ENCODE measurements around the gene OVCH1. TPM values are rescaled to one million over a fixed set of nuclear protein-coding genes. Genes with fewer than 3 reads are reported as not detected.
A peak's percentile ranks its signal among the peaks of the same experiment; 100 is the strongest.

Gene OVCH1
- total RNA-seq, 1 experiment from 2014 or later: 0.04 TPM

DNA sequence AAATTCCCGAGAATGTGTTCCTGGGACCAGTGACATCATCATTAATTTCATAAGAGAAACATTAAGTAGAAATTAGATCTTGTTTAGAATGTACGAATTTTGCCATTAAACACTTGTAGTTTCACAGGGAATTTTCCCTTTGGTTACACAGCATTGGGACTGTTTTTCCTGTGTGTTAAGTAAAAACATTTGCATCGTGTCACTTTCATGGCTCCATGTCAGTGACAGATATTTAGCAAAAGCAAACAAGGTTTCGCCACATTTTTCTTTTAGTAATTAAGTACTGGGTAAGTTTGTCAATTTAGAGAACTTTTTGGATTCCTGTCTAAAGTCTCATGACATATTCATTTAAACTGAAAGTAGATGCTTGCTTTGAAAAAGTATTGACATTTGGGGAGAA, 45.5 kb upstream of the OVCH1 start (continued):
- TF ChIP-seq, protein P1, sequence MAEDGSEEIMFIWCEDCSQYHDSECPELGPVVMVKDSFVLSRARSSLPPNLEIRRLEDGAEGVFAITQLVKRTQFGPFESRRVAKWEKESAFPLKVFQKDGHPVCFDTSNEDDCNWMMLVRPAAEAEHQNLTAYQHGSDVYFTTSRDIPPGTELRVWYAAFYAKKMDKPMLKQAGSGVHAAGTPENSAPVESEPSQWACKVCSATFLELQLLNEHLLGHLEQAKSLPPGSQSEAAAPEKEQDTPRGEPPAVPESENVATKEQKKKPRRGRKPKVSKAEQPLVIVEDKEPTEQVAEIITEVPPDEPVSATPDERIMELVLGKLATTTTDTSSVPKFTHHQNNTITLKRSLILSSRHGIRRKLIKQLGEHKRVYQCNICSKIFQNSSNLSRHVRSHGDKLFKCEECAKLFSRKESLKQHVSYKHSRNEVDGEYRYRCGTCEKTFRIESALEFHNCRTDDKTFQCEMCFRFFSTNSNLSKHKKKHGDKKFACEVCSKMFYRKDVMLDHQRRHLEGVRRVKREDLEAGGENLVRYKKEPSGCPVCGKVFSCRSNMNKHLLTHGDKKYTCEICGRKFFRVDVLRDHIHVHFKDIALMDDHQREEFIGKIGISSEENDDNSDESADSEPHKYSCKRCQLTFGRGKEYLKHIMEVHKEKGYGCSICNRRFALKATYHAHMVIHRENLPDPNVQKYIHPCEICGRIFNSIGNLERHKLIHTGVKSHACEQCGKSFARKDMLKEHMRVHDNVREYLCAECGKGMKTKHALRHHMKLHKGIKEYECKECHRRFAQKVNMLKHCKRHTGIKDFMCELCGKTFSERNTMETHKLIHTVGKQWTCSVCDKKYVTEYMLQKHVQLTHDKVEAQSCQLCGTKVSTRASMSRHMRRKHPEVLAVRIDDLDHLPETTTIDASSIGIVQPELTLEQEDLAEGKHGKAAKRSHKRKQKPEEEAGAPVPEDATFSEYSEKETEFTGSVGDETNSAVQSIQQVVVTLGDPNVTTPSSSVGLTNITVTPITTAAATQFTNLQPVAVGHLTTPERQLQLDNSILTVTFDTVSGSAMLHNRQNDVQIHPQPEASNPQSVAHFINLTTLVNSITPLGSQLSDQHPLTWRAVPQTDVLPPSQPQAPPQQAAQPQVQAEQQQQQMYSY (CRISPR knock-in tag; IDR thresholded peaks at IDR 0.05): no peak
- TF ChIP-seq, protein P2, sequence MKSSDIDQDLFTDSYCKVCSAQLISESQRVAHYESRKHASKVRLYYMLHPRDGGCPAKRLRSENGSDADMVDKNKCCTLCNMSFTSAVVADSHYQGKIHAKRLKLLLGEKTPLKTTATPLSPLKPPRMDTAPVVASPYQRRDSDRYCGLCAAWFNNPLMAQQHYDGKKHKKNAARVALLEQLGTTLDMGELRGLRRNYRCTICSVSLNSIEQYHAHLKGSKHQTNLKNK (CRISPR knock-in tag; IDR thresholded peaks at IDR 0.05): no peak
- TF ChIP-seq, protein P3, sequence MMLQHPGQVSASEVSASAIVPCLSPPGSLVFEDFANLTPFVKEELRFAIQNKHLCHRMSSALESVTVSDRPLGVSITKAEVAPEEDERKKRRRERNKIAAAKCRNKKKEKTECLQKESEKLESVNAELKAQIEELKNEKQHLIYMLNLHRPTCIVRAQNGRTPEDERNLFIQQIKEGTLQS (CRISPR knock-in tag; conservative IDR thresholded peaks at IDR 0.05): no peak
- no peak for TF ChIP-seq ZNF121 (CRISPR knock-in tag; IDR thresholded peaks at IDR 0.05)
- TF ChIP-seq CBFB (CRISPR knock-in tag; IDR thresholded peaks at IDR 0.05; ENCODE audit: low read depth): no peak

DNA sequence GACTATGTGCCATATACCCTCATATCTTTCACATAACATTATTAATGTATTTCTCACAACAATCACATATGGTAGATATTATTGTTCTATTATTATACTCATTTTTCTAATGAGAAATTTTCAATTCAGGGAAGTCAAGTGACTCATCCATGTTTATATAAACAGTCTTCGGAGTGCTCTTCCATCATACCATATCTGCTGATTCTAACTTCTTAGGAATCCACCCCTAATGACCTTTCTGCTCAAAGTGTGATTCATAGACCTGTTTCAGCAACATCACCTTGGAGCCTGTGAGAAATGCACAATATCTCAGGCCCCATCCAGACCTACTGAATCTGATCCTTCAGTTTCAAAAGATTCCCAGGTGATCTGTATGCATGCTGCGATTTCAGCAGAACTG, 39.8 kb upstream of the OVCH1 start:
- POLR2A ChIA-PET: no interaction called here
- H3K4me1 Mint-ChIP-seq: 0 out of 2 replicates have a peak, but pooled peaks cover 4% of the 10 kb centered on the region
- no peaks in the 10 kb centered on the region for H3K36me3 Mint-ChIP-seq
- no peak for ATAC-seq
- CTCF ChIA-PET: no interaction called here
- no peaks in the 10 kb centered on the region for H3K27me3 Mint-ChIP-seq (ENCODE audit: low read depth)
- no peak overlapping the region for H3K4me3 Mint-ChIP-seq
- TF ChIP-seq, protein P4, sequence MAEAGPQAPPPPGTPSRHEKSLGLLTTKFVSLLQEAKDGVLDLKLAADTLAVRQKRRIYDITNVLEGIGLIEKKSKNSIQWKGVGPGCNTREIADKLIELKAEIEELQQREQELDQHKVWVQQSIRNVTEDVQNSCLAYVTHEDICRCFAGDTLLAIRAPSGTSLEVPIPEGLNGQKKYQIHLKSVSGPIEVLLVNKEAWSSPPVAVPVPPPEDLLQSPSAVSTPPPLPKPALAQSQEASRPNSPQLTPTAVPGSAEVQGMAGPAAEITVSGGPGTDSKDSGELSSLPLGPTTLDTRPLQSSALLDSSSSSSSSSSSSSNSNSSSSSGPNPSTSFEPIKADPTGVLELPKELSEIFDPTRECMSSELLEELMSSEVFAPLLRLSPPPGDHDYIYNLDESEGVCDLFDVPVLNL (CRISPR knock-in tag; IDR thresholded peaks at IDR 0.05; ENCODE audit: borderline replicate concordance, low read depth): no peak
- TF ChIP-seq ZNF423 (CRISPR knock-in tag; IDR thresholded peaks at IDR 0.05) (no peak), CBFB (CRISPR knock-in tag; IDR thresholded peaks at IDR 0.05; ENCODE audit: low read depth) (no peak), JUN (CRISPR knock-in tag; IDR thresholded peaks at IDR 0.05) (no peak)
- TF ChIP-seq, protein P5, sequence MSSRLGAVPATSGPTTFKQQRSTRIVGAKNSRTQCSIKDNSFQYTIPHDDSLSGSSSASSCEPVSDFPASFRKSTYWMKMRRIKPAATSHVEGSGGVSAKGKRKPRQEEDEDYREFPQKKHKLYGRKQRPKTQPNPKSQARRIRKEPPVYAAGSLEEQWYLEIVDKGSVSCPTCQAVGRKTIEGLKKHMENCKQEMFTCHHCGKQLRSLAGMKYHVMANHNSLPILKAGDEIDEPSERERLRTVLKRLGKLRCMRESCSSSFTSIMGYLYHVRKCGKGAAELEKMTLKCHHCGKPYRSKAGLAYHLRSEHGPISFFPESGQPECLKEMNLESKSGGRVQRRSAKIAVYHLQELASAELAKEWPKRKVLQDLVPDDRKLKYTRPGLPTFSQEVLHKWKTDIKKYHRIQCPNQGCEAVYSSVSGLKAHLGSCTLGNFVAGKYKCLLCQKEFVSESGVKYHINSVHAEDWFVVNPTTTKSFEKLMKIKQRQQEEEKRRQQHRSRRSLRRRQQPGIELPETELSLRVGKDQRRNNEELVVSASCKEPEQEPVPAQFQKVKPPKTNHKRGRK (CRISPR knock-in tag; IDR thresholded peaks at IDR 0.05; ENCODE audit: borderline replicate concordance): no peak
- TF ChIP-seq, protein P6, sequence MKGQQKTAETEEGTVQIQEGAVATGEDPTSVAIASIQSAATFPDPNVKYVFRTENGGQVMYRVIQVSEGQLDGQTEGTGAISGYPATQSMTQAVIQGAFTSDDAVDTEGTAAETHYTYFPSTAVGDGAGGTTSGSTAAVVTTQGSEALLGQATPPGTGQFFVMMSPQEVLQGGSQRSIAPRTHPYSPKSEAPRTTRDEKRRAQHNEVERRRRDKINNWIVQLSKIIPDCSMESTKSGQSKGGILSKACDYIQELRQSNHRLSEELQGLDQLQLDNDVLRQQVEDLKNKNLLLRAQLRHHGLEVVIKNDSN (CRISPR knock-in tag; IDR thresholded peaks at IDR 0.05): no peak
- TF ChIP-seq, protein P7, sequence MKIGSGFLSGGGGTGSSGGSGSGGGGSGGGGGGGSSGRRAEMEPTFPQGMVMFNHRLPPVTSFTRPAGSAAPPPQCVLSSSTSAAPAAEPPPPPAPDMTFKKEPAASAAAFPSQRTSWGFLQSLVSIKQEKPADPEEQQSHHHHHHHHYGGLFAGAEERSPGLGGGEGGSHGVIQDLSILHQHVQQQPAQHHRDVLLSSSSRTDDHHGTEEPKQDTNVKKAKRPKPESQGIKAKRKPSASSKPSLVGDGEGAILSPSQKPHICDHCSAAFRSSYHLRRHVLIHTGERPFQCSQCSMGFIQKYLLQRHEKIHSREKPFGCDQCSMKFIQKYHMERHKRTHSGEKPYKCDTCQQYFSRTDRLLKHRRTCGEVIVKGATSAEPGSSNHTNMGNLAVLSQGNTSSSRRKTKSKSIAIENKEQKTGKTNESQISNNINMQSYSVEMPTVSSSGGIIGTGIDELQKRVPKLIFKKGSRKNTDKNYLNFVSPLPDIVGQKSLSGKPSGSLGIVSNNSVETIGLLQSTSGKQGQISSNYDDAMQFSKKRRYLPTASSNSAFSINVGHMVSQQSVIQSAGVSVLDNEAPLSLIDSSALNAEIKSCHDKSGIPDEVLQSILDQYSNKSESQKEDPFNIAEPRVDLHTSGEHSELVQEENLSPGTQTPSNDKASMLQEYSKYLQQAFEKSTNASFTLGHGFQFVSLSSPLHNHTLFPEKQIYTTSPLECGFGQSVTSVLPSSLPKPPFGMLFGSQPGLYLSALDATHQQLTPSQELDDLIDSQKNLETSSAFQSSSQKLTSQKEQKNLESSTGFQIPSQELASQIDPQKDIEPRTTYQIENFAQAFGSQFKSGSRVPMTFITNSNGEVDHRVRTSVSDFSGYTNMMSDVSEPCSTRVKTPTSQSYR (CRISPR knock-in tag; IDR thresholded peaks at IDR 0.05): no peak
- H3K9me3 Mint-ChIP-seq: no peaks in the 10 kb centered on the region
- DNase-seq (ENCODE audit: low spot score): no peak
- H3K27ac Mint-ChIP-seq: no peak overlapping the region

DNA sequence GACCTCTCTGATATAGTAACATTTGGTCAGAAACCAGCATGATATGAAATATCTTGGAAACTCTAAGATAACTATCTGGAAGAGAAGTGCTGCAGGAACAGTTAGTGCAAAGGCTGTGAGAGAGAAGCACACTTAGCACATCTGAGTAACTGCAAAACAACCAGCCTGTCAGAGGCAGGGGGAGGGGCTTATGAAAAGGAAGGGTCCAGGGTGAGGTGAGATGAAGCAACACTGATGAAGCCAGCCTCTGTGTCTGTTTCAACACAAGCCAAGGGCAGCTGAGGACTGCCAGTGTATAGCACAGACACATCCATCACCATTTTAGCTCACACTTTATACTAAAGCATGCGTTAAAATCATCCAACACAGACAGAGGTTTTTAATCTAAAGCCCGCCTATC, 37.4 kb upstream of the OVCH1 start:
- CTCF ChIA-PET: no interaction called here
- Mint-ChIP-seq H3K4me3 (no peak overlapping the region), H3K27me3 (ENCODE audit: low read depth) (no peaks in the 10 kb centered on the region), H3K27ac (no peak overlapping the region), H3K36me3 (no peaks in the 10 kb centered on the region), H3K9me3 (no peaks in the 10 kb centered on the region), H3K4me1 (0 out of 2 replicates have a peak, but pooled peaks cover 4% of the 10 kb centered on the region)
- POLR2A ChIA-PET: no interaction called here
- peak; percentile 75 for ATAC-seq
- DNase-seq (ENCODE audit: low spot score): no peak
- no peak for TF ChIP-seq ZNF423 (CRISPR knock-in tag; IDR thresholded peaks at IDR 0.05)
- no peak for TF ChIP-seq MYBL2 (CRISPR knock-in tag; IDR thresholded peaks at IDR 0.05)
- no peak for TF ChIP-seq CREB1 (CRISPR knock-in tag; IDR thresholded peaks at IDR 0.05)
- no peak for TF ChIP-seq ZNF263 (CRISPR knock-in tag; IDR thresholded peaks at IDR 0.05; ENCODE audit: low read depth)
- TF ChIP-seq HMGA2 (CRISPR knock-in tag; IDR thresholded peaks at IDR 0.05): no peak
- TF ChIP-seq, protein P6 (CRISPR knock-in tag; IDR thresholded peaks at IDR 0.05): no peak
- TF ChIP-seq, protein P8, sequence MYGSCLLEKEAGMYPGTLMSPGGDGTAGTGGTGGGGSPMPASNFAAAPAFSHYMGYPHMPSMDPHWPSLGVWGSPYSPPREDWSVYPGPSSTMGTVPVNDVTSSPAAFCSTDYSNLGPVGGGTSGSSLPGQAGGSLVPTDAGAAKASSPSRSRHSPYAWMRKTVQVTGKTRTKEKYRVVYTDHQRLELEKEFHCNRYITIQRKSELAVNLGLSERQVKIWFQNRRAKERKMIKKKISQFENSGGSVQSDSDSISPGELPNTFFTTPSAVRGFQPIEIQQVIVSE (CRISPR knock-in tag; IDR thresholded peaks at IDR 0.05; ENCODE audit: borderline replicate concordance): no peak
- no peak for TF ChIP-seq RELA (CRISPR knock-in tag; IDR thresholded peaks at IDR 0.05; ENCODE audit: borderline replicate concordance)
- TF ChIP-seq FOXK1 (CRISPR knock-in tag; IDR thresholded peaks at IDR 0.05): no peak
- no peak for TF ChIP-seq NR2C2 (CRISPR knock-in tag; IDR thresholded peaks at IDR 0.05)
- no peak for TF ChIP-seq NR1H2 (CRISPR knock-in tag; IDR thresholded peaks at IDR 0.05)
- TF ChIP-seq GRHL2 (CRISPR knock-in tag; IDR thresholded peaks at IDR 0.05; ENCODE audit: insufficient replicate concordance, severe bottlenecking): no peak
